Thyroid gland (tissue), 4 donors: ENCODE results near the gene DST.

Experiments
- POLR2A ChIP-seq, 2 donors: fragments of 450-650 bp; IDR thresholded peaks; one replicate each; pipeline ENCODE4 v1.6.1; 2017; ENCODE audit warnings: antibody characterized with exemption in 2 of 2, mild to moderate bottlenecking in 2 of 2, moderate library complexity in 1 of 2
- TF ChIP-seq, protein P1 (sequence below), 6 experiments: fragments of 200-600 bp in 3 of 6; fragments of 450-650 bp in 3 of 6; sonication (generic) in 3 of 6; IDR thresholded peaks; one replicate each; pipeline ENCODE4 v1.5.1; 2016 to 2019; ENCODE audit warnings: antibody characterized with exemption in 6 of 6, mild to moderate bottlenecking in 2 of 6, inconsistent platforms in 1 of 6, moderate library complexity in 1 of 6

DNA sequence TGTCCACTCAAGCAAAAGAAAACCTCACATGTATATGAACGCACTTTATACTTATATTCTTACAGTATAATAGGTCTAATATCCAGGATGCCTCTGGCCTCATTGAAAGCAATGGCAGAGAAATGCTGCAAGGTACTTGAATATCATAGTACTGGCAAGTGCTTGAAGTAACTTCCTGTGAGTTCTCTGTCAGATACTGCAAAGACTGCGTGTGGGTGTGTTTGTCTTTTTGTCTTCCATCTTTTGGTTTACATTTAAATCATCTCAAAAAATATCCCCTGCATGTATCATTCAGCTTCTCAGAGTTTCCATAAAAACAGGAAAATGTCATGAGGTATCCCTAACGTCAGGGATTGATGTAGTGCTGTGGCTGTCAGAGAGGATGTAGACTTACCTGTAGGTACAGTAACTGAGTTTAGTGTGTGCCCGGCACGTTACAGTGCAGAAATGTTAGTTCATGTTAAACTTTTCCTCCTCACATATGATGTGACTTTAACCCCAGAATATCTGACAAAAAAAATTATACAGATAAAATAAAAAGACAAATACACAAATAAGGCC is 184.3 kb downstream of the DST start:
- TF ChIP-seq, protein P1, sequence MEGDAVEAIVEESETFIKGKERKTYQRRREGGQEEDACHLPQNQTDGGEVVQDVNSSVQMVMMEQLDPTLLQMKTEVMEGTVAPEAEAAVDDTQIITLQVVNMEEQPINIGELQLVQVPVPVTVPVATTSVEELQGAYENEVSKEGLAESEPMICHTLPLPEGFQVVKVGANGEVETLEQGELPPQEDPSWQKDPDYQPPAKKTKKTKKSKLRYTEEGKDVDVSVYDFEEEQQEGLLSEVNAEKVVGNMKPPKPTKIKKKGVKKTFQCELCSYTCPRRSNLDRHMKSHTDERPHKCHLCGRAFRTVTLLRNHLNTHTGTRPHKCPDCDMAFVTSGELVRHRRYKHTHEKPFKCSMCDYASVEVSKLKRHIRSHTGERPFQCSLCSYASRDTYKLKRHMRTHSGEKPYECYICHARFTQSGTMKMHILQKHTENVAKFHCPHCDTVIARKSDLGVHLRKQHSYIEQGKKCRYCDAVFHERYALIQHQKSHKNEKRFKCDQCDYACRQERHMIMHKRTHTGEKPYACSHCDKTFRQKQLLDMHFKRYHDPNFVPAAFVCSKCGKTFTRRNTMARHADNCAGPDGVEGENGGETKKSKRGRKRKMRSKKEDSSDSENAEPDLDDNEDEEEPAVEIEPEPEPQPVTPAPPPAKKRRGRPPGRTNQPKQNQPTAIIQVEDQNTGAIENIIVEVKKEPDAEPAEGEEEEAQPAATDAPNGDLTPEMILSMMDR (IDR thresholded peaks at IDR 0.05): no peak
- TF ChIP-seq POLR2A (IDR thresholded peaks at IDR 0.05): no peak
